Activated naive CD8-positive, alpha-beta T cell treated with anti-CD3 and anti-CD28 coated beads, Interleukin-2, amount 50 U/mL, for 16 hours (primary cell): ENCODE results near the gene PAK5.

Source experiments
- DNase-seq: peaks from one replicate; pipeline ENCODE4 v3.0.0-alpha.2; 2020; ENCODE audit warnings: low read depth, low spot score

PAK5 gene

GRCh38 chr20:9789131-9789530 is 49.7 kb downstream of the PAK5 start:
- DNase-seq: no peak

- no peak for DNase-seq
Observed at GRCh38 chr20:9775176-9775575, 63.7 kb downstream of the PAK5 start.

GRCh38 chr20:9769954-9770353 is 68.9 kb downstream of the PAK5 start:
- DNase-seq: no peak

GRCh38 chr20:9761476-9761875 is 77.4 kb downstream of the PAK5 start:
- DNase-seq: no peak

- DNase-seq: no peak
Observed at GRCh38 chr20:9759392-9759791, 79.5 kb downstream of the PAK5 start.

GRCh38 chr20:9758752-9759151 is 80.1 kb downstream of the PAK5 start:
- DNase-seq: no peak

- no peak for DNase-seq
Observed at GRCh38 chr20:9756660-9757059, 82.2 kb downstream of the PAK5 start.

- DNase-seq: no peak
Observed at GRCh38 chr20:9755301-9755700, 83.6 kb downstream of the PAK5 start.

GRCh38 chr20:9744551-9744950 is 94.3 kb downstream of the PAK5 start:
- DNase-seq: no peak

GRCh38 chr20:9743871-9744270 is 95.0 kb downstream of the PAK5 start:
- DNase-seq: no peak

- DNase-seq: no peak
Observed at GRCh38 chr20:9742821-9743220, 96.1 kb downstream of the PAK5 start.

GRCh38 chr20:9741996-9742395 is 96.9 kb downstream of the PAK5 start:
- no peak for DNase-seq

GRCh38 chr20:9740486-9740885 is 98.4 kb downstream of the PAK5 start:
- DNase-seq: no peak

- no peak for DNase-seq
Observed at GRCh38 chr20:9739991-9740390, 98.9 kb downstream of the PAK5 start.

- DNase-seq: no peak
Observed at GRCh38 chr20:9736373-9736772, 102.5 kb downstream of the PAK5 start.

- DNase-seq: no peak
Observed at GRCh38 chr20:9723501-9724202, 115.2 kb downstream of the PAK5 start.

GRCh38 chr20:9711872-9712271 is 127.0 kb downstream of the PAK5 start:
- no peak for DNase-seq

GRCh38 chr20:9710685-9711084 is 128.2 kb downstream of the PAK5 start:
- DNase-seq: no peak

- no peak for DNase-seq
Observed at GRCh38 chr20:9705722-9706476, 133.0 kb downstream of the PAK5 start.

- DNase-seq: no peak
Observed at GRCh38 chr20:9699181-9699580, 139.7 kb downstream of the PAK5 start.

- DNase-seq: no peak
Observed at GRCh38 chr20:9689041-9689440, 149.8 kb downstream of the PAK5 start.

GRCh38 chr20:9686866-9687265 is 152.0 kb downstream of the PAK5 start:
- no peak for DNase-seq

GRCh38 chr20:9686455-9686854 is 152.4 kb downstream of the PAK5 start:
- no peak for DNase-seq
